Activated CD4-positive, alpha-beta memory T cell treated with anti-CD3 and anti-CD28 coated beads, Interleukin-2, amount 10 ng/mL, durations not matched to agents 7 days and 5 days (primary cell): ENCODE measurements around the gene KLHL35. TPM values are rescaled to one million over a fixed set of nuclear protein-coding genes. Genes with fewer than 3 reads are reported as not detected.

Source experiments
- CTCF ChIA-PET: fragments of 350-600 bp; sonication (Branson Sonifier 250); formaldehyde crosslinking; loops from one replicate; lab custom pipeline; 2021; ENCODE audit warnings: antibody characterized with exemption, inconsistent platforms; lab: Charles Lee
- POLR2A ChIA-PET: fragments of 350-600 bp; sonication (Branson Sonifier 250); formaldehyde crosslinking; loops from one replicate; lab custom pipeline; 2021; ENCODE audit warnings: antibody characterized with exemption; lab: Charles Lee
- DNase-seq: peaks from one replicate; pipeline ENCODE4 v3.0.0-alpha.2; 2020
- H3K27ac Mint-ChIP-seq: one replicate; pipeline ENCODE4 v1.8.0; 2021; ENCODE audit warnings: mild to moderate bottlenecking, mixed read lengths
- H3K27me3 Mint-ChIP-seq: one replicate; pipeline ENCODE4 v1.8.0; 2021; ENCODE audit warnings: mixed read lengths
- H3K36me3 Mint-ChIP-seq: one replicate; pipeline ENCODE4 v1.8.0; 2021; ENCODE audit warnings: low read depth, mixed read lengths
- H3K4me1 Mint-ChIP-seq: one replicate; pipeline ENCODE4 v1.8.0; 2021; ENCODE audit warnings: mixed read lengths
- H3K4me3 Mint-ChIP-seq: one replicate; pipeline ENCODE4 v1.8.0; 2021; ENCODE audit warnings: mild to moderate bottlenecking, mixed read lengths
- H3K9me3 Mint-ChIP-seq: one replicate; pipeline ENCODE4 v1.8.0; 2021; ENCODE audit warnings: mixed read lengths
- total RNA-seq, 2 experiments: library from RNA; stranded (reverse); gene quantifications; one replicate each; pipeline ENCODE4 v1.2.3, GENCODE V29; 2021

The KLHL35 gene
- 1 to 10 TPM in 1 of 2 experiments, under 1 TPM in 1; 0.60 to 1.0 TPM for total RNA-seq

- Mint-ChIP-seq H3K27ac (no peak within 1 kb of the TSS), H3K9me3 (peaks cover 6% of the 10 kb centered on the region), H3K4me1 (peaks cover 31% of the 10 kb centered on the region), H3K4me3 (no peak within 1 kb of the TSS), H3K27me3 (peaks cover 46% of the 10 kb centered on the region), H3K36me3 (peaks cover 20% of the 10 kb centered on the region)
- POLR2A ChIA-PET: interaction anchor here (2.2 to 3.6 kb wide), 2 partner anchors 32 to 92 kb away, joined by 6 to 24 read pairs; partner anchors contain the start of gene GDPD5
- no peak for DNase-seq
- CTCF ChIA-PET: interaction anchor here (4.8 kb wide), 1 partner anchor 12 kb away, joined by 16 read pairs; no protein-coding TSS in a partner anchor
Measured at GRCh38 chr11:75432911-75433321, at the start of gene KLHL35. Gene KLHL35 (minus strand): TSS chr11:75433203. CDS start chr11:75430629, 2,574 bp downstream.

- Mint-ChIP-seq H3K4me1 (peaks cover 8% of the 10 kb centered on the region), H3K36me3 (peaks cover 2% of the 10 kb centered on the region), H3K27me3 (no peaks in the 10 kb centered on the region), H3K27ac (no peak overlapping the region), H3K4me3 (no peak overlapping the region), H3K9me3 (no peaks in the 10 kb centered on the region)
- DNase-seq: no peak
- ChIA-PET CTCF (no interaction called here), POLR2A (no interaction called here)
Measured at GRCh38 chr11:75481922-75482606, 49.1 kb upstream of the KLHL35 start.

GRCh38 chr11:75481223-75481921, 48.4 kb upstream of the KLHL35 start:
- ChIA-PET CTCF (no interaction called here), POLR2A (no interaction called here)
- DNase-seq: no peak
- Mint-ChIP-seq H3K27me3 (no peaks in the 10 kb centered on the region), H3K9me3 (no peaks in the 10 kb centered on the region), H3K36me3 (peaks cover 3% of the 10 kb centered on the region), H3K4me1 (peaks cover 5% of the 10 kb centered on the region), H3K27ac (no peak overlapping the region), H3K4me3 (no peak overlapping the region)

- Mint-ChIP-seq H3K9me3 (no peaks in the 10 kb centered on the region), H3K27me3 (no peaks in the 10 kb centered on the region), H3K36me3 (peaks cover 3% of the 10 kb centered on the region), H3K27ac (no peak overlapping the region), H3K4me1 (peaks cover 14% of the 10 kb centered on the region), H3K4me3 (no peak overlapping the region)
- CTCF ChIA-PET: no interaction called here
- no peak for DNase-seq
- POLR2A ChIA-PET: interaction anchor here (0.7 kb wide), 1 partner anchor 13 kb away, joined by 3 read pairs; no protein-coding TSS in a partner anchor
Measured at GRCh38 chr11:75480185-75481175, 47.5 kb upstream of the KLHL35 start.

GRCh38 chr11:75479597-75480145, 46.7 kb upstream of the KLHL35 start:
- Mint-ChIP-seq H3K27me3 (no peaks in the 10 kb centered on the region), H3K4me3 (no peak overlapping the region), H3K4me1 (peaks cover 22% of the 10 kb centered on the region), H3K9me3 (no peaks in the 10 kb centered on the region), H3K36me3 (peaks cover 5% of the 10 kb centered on the region), H3K27ac (peak overlapping the region; percentile 2)
- CTCF ChIA-PET: no interaction called here
- DNase-seq: no peak
- POLR2A ChIA-PET: interaction anchor here (0.7 kb wide), 1 partner anchor 14 kb away, joined by 3 read pairs; no protein-coding TSS in a partner anchor

GRCh38 chr11:75478783-75479596, 46.0 kb upstream of the KLHL35 start:
- no peak overlapping the region for H3K4me3 Mint-ChIP-seq
- peaks cover 23% of the 10 kb centered on the region for H3K4me1 Mint-ChIP-seq
- ChIA-PET CTCF (interaction anchor here (0.9 kb wide), 1 partner anchor 34 kb away, joined by 3 read pairs; no protein-coding TSS in a partner anchor), POLR2A (no interaction called here)
- no peaks in the 10 kb centered on the region for H3K9me3 Mint-ChIP-seq
- peaks cover 6% of the 10 kb centered on the region for H3K36me3 Mint-ChIP-seq
- no peaks in the 10 kb centered on the region for H3K27me3 Mint-ChIP-seq
- DNase-seq: no peak
- no peak overlapping the region for H3K27ac Mint-ChIP-seq

GRCh38 chr11:75477614-75477935, 44.6 kb upstream of the KLHL35 start:
- no peak overlapping the region for H3K27ac Mint-ChIP-seq
- H3K4me1 Mint-ChIP-seq: peaks cover 23% of the 10 kb centered on the region
- DNase-seq: no peak
- POLR2A ChIA-PET: no interaction called here
- no peak overlapping the region for H3K4me3 Mint-ChIP-seq
- no peaks in the 10 kb centered on the region for H3K9me3 Mint-ChIP-seq
- no peaks in the 10 kb centered on the region for H3K27me3 Mint-ChIP-seq
- H3K36me3 Mint-ChIP-seq: peaks cover 9% of the 10 kb centered on the region
- CTCF ChIA-PET: interaction anchor here (1.5 kb wide), 1 partner anchor 57 kb away, joined by 3 read pairs; no protein-coding TSS in a partner anchor

- peaks cover 23% of the 10 kb centered on the region for H3K4me1 Mint-ChIP-seq
- ChIA-PET POLR2A (interaction anchor here (1.1 to 1.2 kb wide), 2 partner anchors 13 to 23 kb away, joined by 3 read pairs; no protein-coding TSS in a partner anchor), CTCF (interaction anchor here (1.0 to 1.9 kb wide), 4 partner anchors 26 to 58 kb away, joined by 3 to 7 read pairs (median 4); partner anchors contain the start of gene GDPD5)
- DNase-seq: no peak
- H3K4me3 Mint-ChIP-seq: no peak overlapping the region
- H3K27me3 Mint-ChIP-seq: no peaks in the 10 kb centered on the region
- peak overlapping the region; percentile 59 for H3K27ac Mint-ChIP-seq
- peaks cover 12% of the 10 kb centered on the region for H3K36me3 Mint-ChIP-seq
- no peaks in the 10 kb centered on the region for H3K9me3 Mint-ChIP-seq
Measured at GRCh38 chr11:75476739-75477613, 44.0 kb upstream of the KLHL35 start.

GRCh38 chr11:75475767-75476650, 43.0 kb upstream of the KLHL35 start:
- Mint-ChIP-seq H3K27me3 (no peaks in the 10 kb centered on the region), H3K4me1 (peaks cover 23% of the 10 kb centered on the region), H3K36me3 (peaks cover 12% of the 10 kb centered on the region), H3K9me3 (no peaks in the 10 kb centered on the region), H3K27ac (peak overlapping the region; percentile 75), H3K4me3 (no peak overlapping the region)
- POLR2A ChIA-PET: interaction anchor here (1.1 to 1.7 kb wide), 3 partner anchors 14 to 48 kb away, joined by 3 to 8 read pairs (median 3); no protein-coding TSS in a partner anchor
- peak; percentile 64 for DNase-seq
- CTCF ChIA-PET: interaction anchor here (1.0 to 1.9 kb wide), 7 partner anchors 9 to 59 kb away, joined by 3 to 7 read pairs (median 4); partner anchors contain the start of gene GDPD5
